GM12892 (cell line): ENCODE measurements around the gene PCNT.

ENCODE experiments used
- POLR2A ChIP-seq: IDR thresholded peaks from 2 replicates; pipeline ENCODE4 v1.6.1; 2011; ENCODE audit warnings: low read depth, low read length, control low read depth
- POLR2AphosphoS5 ChIP-seq: IDR thresholded peaks from 2 replicates; pipeline ENCODE4 v1.6.1; 2011; ENCODE audit warnings: low read depth, low read length, control low read depth
- TAF1 ChIP-seq: IDR thresholded peaks from 2 replicates; pipeline ENCODE4 v1.6.1; 2011; ENCODE audit warnings: low read depth, mild to moderate bottlenecking, control low read depth, low read length, borderline replicate concordance

- TF ChIP-seq POLR2A (no peak), TAF1 (no peak), POLR2AphosphoS5 (no peak)
Observed at GRCh38 chr21:46381541-46381940, 57.6 kb downstream of the PCNT start.
